Stimulated activated memory B cell treated with anti-CD40 and anti-IgM and Interleukin-4, amounts not matched to agents 10 μg/mL and 1 μg/mL and 100 μg/mL, for 72 hours (primary cell): Measurements from ENCODE around the gene INPP5A.

Experiments used
- ATAC-seq: fragments of 150-1000 bp; cut with Tn5 transposase; 2 replicates; pipeline ENCODE4 v1.10.0; 2021
- H3K27ac Mint-ChIP-seq: one replicate; pipeline ENCODE4 v1.8.0; 2022; ENCODE audit warnings: mild to moderate bottlenecking, mixed read lengths
- H3K27me3 Mint-ChIP-seq: one replicate; pipeline ENCODE4 v1.8.0; 2022; ENCODE audit warnings: mixed read lengths
- H3K36me3 Mint-ChIP-seq: one replicate; pipeline ENCODE4 v1.8.0; 2022; ENCODE audit warnings: mixed read lengths
- H3K4me1 Mint-ChIP-seq: one replicate; pipeline ENCODE4 v1.8.0; 2022; ENCODE audit warnings: mixed read lengths
- H3K4me3 Mint-ChIP-seq: one replicate; pipeline ENCODE4 v1.8.0; 2022; ENCODE audit warnings: mild to moderate bottlenecking, moderate library complexity, mixed read lengths
- H3K9me3 Mint-ChIP-seq: one replicate; pipeline ENCODE4 v1.8.0; 2022; ENCODE audit warnings: mixed read lengths

INPP5A gene

DNA sequence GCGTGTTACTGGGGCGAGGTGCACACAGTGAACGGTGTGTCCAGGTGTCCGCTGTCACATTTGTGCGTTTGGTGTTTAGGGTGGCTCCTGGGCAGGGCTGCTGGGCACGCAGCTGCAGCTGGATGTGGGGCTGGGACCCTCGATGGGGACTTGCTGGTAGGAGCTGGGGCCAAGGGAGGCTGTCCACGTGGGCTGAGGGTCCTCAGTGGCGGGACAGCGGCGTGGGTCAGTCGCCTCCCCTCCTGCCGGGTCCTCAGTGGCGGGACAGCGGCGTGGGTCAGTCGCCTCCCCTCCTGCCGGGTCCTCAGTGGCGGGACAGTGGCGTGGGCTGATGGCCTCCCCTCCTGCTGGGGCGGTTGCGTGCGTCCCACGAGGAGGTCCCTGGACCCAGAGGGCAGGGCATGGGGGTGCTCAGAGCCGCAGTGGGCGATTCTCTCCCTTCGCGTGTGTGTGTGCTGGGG is 68.5 kb downstream of the INPP5A start:
- no peak for ATAC-seq
- Mint-ChIP-seq H3K36me3 (peaks cover 26% of the 10 kb centered on the region), H3K4me1 (peaks cover 72% of the 10 kb centered on the region), H3K27me3 (no peaks in the 10 kb centered on the region), H3K27ac (no peak overlapping the region), H3K9me3 (peaks cover 4% of the 10 kb centered on the region), H3K4me3 (no peak overlapping the region)

- H3K36me3 Mint-ChIP-seq: peaks cover 20% of the 10 kb centered on the region
- H3K4me3 Mint-ChIP-seq: no peak overlapping the region
- no peak overlapping the region for H3K27ac Mint-ChIP-seq
- ATAC-seq: no peak
- H3K4me1 Mint-ChIP-seq: peaks cover 72% of the 10 kb centered on the region
- no peaks in the 10 kb centered on the region for H3K27me3 Mint-ChIP-seq
- peaks cover 4% of the 10 kb centered on the region for H3K9me3 Mint-ChIP-seq
Observed at GRCh38 chr10:132606536-132607316, 69.1 kb downstream of the INPP5A start.

- Mint-ChIP-seq H3K4me1 (peaks cover 72% of the 10 kb centered on the region), H3K9me3 (peaks cover 4% of the 10 kb centered on the region), H3K27me3 (no peaks in the 10 kb centered on the region), H3K27ac (no peak overlapping the region), H3K4me3 (no peak overlapping the region), H3K36me3 (peaks cover 26% of the 10 kb centered on the region)
- no peak for ATAC-seq
Observed at GRCh38 chr10:132607491-132607890, 69.9 kb downstream of the INPP5A start.

DNA sequence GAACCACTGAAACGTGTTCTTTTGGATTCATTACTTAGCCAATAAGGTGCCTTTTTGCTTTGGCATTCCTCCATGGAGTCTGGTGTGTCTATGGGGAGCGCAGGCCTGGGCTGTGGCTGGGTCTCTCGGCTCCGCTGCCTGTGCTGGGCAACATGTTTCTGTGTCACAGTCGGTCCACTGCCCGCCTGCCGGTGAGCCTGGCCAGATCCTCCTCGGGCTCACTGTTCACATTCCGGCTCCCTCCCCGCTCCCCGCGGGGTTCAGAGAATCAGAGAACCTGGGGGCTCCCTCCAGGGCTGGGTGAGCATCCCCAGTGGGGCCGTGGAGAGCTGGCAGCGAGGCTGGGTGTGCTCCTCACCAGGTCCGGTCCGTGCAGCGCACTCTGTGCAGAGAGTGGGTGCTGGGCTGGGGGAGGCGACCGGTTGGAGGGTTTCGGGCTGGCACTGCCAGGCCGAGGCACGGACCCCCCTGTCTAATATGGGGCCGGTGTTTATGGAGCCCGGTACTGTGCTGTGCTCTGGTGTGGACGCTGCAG is 70.4 kb downstream of the INPP5A start:
- peaks cover 72% of the 10 kb centered on the region for H3K4me1 Mint-ChIP-seq
- H3K9me3 Mint-ChIP-seq: peaks cover 4% of the 10 kb centered on the region

DNA sequence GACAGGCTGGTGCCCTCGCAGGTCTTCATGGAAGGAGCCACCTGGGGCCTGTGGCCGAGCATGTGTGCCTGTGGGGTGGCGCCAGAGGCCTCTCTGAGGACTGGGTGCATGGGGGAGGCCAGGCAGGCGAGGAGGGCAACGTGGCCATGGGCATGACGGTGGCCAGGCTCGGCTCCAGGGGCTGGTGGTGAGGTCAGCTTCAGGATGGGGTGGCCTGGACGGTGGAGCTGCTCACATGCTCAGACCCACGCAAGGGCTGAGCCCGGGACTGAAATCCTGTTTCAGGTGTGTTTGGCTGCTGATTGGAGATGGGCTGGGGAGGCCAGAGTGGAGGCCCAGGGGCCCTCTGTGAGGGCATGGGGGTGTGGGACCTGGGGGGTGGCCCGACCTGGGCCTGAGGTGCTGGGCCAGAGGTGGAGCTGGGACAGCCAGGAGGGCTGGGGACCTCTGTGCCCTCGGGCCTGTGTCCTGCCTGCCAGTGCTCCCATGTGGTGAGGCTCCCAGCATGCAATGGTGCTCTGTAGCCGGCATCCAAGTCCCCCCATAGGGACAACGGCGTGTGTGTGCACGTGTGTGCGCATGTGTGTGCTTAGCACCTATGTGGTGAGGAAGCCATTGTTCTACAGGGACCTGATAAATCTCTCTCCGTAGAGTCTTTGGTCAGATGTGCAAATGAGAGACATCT is 71.1 kb downstream of the INPP5A start:
- peaks cover 68% of the 10 kb centered on the region for H3K4me1 Mint-ChIP-seq
- peaks cover 4% of the 10 kb centered on the region for H3K9me3 Mint-ChIP-seq
- no peaks in the 10 kb centered on the region for H3K27me3 Mint-ChIP-seq
- no peak overlapping the region for H3K4me3 Mint-ChIP-seq
- H3K27ac Mint-ChIP-seq: no peak overlapping the region
- no peak for ATAC-seq
- H3K36me3 Mint-ChIP-seq: peaks cover 26% of the 10 kb centered on the region

More for the DNA sequence above, 70.4 kb downstream of the INPP5A start:
- H3K36me3 Mint-ChIP-seq: peaks cover 26% of the 10 kb centered on the region
- H3K27me3 Mint-ChIP-seq: no peaks in the 10 kb centered on the region
- H3K27ac Mint-ChIP-seq: no peak overlapping the region
- no peak overlapping the region for H3K4me3 Mint-ChIP-seq
- ATAC-seq: no peak

DNA sequence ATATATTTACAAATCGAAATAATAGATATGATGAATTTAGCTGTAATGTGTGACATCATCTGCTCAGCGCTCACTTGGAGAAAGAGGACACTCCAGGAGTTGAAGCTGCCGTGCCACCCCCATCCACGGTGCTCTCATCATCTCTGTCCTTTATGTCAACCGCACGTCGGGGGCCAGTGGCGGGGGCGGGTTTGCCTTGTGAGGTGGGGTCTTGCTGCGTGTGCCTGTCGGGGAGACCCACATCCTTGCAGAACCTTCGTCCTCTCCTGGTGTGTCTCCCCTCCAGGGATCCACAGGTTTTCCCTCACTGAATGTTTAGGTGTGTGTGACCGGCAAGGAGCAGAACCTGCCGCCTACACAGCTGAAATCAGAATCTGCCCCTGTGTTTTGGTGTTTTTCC is 71.6 kb downstream of the INPP5A start:
- peaks cover 3% of the 10 kb centered on the region for H3K9me3 Mint-ChIP-seq
- ATAC-seq: no peak
- H3K4me3 Mint-ChIP-seq: no peak overlapping the region
- H3K27ac Mint-ChIP-seq: no peak overlapping the region
- H3K27me3 Mint-ChIP-seq: no peaks in the 10 kb centered on the region
- H3K4me1 Mint-ChIP-seq: peaks cover 63% of the 10 kb centered on the region
- peaks cover 21% of the 10 kb centered on the region for H3K36me3 Mint-ChIP-seq

GRCh38 chr10:132610071-132610701 is 72.6 kb downstream of the INPP5A start:
- H3K36me3 Mint-ChIP-seq: peaks cover 22% of the 10 kb centered on the region
- no peak for ATAC-seq
- no peaks in the 10 kb centered on the region for H3K9me3 Mint-ChIP-seq
- H3K27me3 Mint-ChIP-seq: no peaks in the 10 kb centered on the region
- H3K27ac Mint-ChIP-seq: peak overlapping the region; percentile 69
- no peak overlapping the region for H3K4me3 Mint-ChIP-seq
- H3K4me1 Mint-ChIP-seq: peaks cover 55% of the 10 kb centered on the region

DNA sequence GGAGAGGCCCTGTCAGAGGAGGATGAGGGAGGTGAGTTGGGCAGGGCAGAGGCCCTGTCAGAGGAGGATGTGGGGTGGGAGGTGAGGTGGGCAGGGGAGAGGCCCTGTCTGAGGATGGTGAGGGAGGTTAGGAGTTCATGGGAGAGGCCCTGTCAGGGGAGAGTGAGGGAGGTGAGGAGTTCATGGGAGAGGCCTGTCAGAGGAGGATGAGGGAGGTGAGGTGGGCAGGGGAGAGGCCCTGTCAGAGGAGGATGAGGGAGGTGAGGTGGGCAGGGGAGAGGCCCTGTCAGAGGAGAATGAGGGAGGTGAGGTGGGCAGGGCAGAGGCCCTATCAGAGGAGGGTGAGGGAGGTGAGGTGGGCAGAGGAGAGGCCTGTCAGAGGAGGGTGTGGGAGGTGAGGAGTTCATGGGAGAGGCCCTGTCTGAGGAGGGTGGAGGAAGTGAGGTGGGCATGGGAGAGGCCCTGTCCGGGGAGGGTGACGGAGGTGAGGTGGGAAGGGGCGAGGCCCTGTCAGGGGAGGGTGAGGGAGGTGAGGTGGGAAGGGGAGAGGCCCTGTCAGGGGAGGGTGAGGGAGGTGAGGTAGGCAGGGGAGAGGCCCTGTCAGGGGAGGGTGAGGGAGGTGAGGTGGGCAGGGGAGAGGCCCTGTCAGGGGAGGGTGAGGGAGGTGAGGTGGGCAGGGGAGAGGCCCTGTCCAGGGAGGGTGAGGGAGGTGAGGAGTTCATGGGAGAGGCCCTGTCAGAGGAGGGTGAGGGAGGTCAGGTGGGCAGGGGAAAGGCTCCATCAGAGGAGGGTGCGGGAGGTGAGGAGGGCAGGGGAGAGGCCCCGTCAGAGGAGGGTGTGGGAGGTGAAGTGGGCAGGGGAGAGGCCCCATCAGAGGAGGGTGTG is 73.7 kb downstream of the INPP5A start:
- no peaks in the 10 kb centered on the region for H3K27me3 Mint-ChIP-seq
- ATAC-seq: no peak
- H3K9me3 Mint-ChIP-seq: peaks cover 2% of the 10 kb centered on the region
- peaks cover 59% of the 10 kb centered on the region for H3K4me1 Mint-ChIP-seq
- no peak overlapping the region for H3K4me3 Mint-ChIP-seq
- H3K27ac Mint-ChIP-seq: peak overlapping the region; percentile 69
- peaks cover 32% of the 10 kb centered on the region for H3K36me3 Mint-ChIP-seq

DNA sequence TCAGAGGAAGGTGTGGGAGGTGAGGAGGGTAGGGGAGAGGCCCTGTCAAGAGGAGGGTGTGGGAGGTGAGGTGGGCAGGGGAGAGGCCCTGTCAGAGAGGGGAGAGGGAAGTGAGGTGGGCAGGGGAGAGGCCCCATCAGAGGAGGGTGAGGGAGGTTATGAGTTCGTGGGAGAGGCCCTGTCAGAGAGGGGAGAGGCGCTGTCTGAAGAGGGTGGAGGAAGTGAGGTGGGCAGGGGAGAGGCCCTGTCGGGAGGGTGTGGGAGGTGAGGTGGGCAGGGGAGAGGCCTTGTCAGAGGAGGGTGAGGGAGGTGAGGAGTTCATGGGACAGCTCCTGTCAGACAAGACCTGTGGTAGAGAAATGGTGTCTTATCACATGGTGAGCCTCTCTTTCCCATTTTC is 74.4 kb downstream of the INPP5A start:
- Mint-ChIP-seq H3K36me3 (peaks cover 39% of the 10 kb centered on the region), H3K27me3 (no peaks in the 10 kb centered on the region), H3K9me3 (peaks cover 6% of the 10 kb centered on the region), H3K4me1 (peaks cover 61% of the 10 kb centered on the region), H3K4me3 (no peak overlapping the region), H3K27ac (peak overlapping the region; percentile 69)
- ATAC-seq: peak; percentile 50

- Mint-ChIP-seq H3K36me3 (peaks cover 48% of the 10 kb centered on the region), H3K27me3 (no peaks in the 10 kb centered on the region), H3K4me3 (no peak overlapping the region), H3K4me1 (peaks cover 59% of the 10 kb centered on the region), H3K9me3 (peaks cover 6% of the 10 kb centered on the region), H3K27ac (peak overlapping the region; percentile 69)
- ATAC-seq: no peak
Observed at GRCh38 chr10:132612571-132613504, 75.3 kb downstream of the INPP5A start.

DNA sequence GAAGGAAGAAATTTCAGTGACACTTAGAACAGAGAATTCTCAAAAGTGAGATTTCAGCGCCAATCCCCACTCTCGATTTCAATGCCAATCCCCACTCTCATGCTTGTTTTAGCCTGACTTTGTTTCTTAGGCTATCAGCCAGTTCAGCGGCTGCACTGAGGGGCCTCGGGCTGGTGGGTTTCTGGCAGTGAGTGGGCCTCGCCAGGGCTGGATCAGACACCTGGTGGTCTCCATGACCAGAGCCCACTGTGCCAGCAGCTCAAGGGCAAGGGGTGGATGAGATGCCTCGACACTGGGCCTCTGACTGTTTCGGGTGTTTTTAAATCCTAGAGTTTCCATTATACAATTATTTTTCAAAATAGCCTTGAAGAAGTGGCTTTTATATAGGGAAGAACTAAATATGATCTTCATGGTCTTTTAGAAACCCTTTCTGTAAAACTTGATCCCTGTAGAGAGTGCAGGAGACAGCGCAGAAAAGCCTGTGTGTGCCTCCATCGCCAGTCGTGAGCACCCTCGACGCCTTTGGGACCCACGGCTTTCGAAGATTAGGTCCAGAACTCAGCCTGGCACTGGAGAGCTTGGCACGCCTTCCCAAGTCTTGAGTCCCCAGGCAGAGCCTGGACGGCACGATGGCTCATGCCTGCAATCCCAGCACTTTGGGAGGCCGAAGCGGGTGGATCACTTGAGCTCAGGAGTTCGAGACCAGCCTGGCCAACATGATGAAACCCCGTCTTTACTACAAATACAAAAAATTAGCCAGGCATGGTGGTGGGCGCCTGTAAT is 76.2 kb downstream of the INPP5A start:
- Mint-ChIP-seq H3K9me3 (peaks cover 6% of the 10 kb centered on the region), H3K27me3 (no peaks in the 10 kb centered on the region), H3K27ac (no peak overlapping the region), H3K4me1 (peaks cover 52% of the 10 kb centered on the region), H3K4me3 (no peak overlapping the region), H3K36me3 (peaks cover 49% of the 10 kb centered on the region)
- ATAC-seq: no peak

GRCh38 chr10:132614431-132615340 is 77.1 kb downstream of the INPP5A start:
- Mint-ChIP-seq H3K36me3 (peaks cover 50% of the 10 kb centered on the region), H3K27me3 (no peaks in the 10 kb centered on the region), H3K4me1 (peaks cover 45% of the 10 kb centered on the region), H3K4me3 (no peak overlapping the region), H3K9me3 (peaks cover 9% of the 10 kb centered on the region), H3K27ac (no peak overlapping the region)
- ATAC-seq: no peak
